Hematopoietic multipotent progenitor cell treated with erythropoietin and hydrocortisone succinate and interleukin-3 and kit ligand, for 15 days (in vitro differentiated cells): ENCODE results near the gene CSTPP1.
"Not testable (repeated sequence)": the region's sequence is repeated elsewhere in the genome, so short reads cannot be mapped to it uniquely, and the experiment has no call there.

ENCODE experiments used
- DNase-seq: peaks from one replicate; pipeline ENCODE4 v3.0.0-alpha.2; 2015; ENCODE audit warnings: low spot score

CSTPP1 gene

DNA sequence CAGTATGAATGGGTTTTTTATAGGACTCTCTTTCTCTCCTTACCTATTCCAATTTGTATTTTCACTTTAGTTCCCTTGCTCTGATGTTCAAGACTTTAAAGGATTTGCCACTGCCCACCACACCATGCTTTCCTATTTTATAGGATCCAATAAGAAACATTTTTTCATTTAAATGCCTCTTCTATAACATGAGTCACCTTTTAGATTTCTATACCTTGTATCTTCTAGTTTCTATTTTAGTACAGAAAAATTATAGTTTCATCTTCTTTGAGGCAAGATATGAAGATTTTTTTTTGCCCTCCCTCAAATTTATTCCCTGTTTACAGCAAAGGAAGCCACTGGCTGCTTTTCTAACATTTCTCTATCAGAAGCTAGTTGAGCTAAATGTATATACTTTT lies 163.4 kb downstream of the CSTPP1 start:
- no peak for DNase-seq

DNA sequence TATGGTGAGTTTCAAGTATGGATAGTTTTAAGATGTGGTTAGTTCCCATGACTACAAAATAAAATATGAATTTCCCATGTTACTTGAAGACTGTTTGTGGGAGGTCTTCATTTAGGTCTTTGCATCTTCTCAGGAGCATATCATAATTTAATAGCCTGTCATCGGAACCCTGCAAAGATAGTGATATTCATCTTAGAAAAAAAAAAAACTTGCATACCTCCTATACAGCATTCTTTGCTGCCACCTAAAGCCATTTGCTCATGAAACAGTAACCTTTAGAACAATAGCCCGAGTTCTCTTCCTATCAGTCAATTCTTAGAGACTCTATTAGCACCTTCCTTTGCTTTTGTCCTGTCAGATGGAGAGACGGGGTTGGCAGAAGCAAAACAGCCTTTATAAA lies 164.8 kb downstream of the CSTPP1 start:
- DNase-seq = no peak

DNA sequence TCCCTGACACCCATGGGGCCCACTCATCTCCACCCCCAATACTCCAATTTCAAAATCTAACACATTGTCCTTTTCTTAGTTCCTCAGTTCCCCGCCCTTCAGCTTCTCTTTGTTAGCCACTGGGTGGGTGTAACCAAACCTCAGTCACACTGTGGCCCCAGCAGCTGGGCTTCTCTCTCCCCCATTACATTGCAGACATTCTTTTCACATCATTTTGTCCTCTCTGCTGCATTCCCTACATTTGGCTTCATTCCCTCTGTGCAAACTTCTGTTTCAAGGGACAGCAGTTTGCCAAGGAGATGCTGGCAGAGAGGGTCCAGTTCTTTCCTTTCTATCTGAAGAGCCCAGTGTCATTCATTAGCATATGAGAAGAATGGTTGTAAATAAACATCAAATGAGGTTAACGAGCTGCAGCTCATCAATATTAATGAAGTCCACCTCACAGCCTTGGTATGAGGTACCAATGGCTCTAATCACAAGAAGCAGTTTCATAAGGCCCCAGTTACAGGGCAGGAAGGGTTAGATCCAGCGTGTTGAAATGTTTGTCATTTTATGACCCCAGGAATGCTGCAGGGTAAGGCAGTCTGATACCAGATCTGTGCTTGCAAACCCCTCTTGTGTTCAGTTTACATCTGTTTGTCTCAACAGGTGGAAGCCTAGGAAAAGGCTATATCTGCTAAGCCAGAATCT lies 167.8 kb downstream of the CSTPP1 start:
- no peak for DNase-seq

GRCh38 chr11:47105541-47105940 lies 169.0 kb downstream of the CSTPP1 start:
- no peak for DNase-seq

DNA sequence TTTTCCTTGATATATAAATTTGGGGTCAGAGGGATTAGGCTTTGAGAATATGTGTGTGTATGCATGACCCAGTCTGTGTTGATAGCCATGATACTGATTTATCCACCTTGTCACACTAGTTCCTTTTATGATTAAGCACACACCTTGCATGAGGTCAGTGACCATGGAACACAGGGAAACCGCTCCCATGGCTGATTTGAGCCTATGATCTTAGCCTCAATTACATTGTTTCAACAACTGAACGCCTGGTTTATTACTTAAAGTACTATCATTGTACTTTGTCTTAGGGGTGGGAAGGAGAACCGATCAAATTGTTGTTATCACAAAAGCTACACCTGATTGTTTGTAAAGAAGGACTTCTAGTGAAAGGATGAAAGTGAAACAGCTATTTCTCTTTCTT lies 169.4 kb downstream of the CSTPP1 start:
- DNase-seq = no peak

GRCh38 chr11:47106798-47107411 lies 170.3 kb downstream of the CSTPP1 start:
- no peak for DNase-seq

DNA sequence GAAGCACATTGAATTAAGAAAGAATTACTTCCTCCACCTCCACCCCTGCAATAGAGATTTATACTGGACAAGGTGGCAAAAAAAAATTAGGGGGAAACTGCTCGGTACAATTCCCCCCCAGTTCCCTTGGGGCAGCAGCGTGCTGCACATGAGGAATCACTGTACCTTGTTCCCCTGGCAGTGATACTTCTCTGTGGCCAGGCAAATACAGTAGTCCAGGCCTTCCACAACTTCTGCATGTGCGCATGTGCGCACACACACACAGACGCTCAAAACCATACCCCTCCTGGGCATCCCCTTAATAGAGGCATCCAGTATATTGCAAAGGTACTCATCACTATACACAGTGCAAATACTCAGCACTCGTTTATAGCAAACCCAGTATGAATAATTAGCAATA lies 171.2 kb downstream of the CSTPP1 start:
- no peak for DNase-seq

GRCh38 chr11:47108214-47108613 lies 171.7 kb downstream of the CSTPP1 start:
- no peak for DNase-seq

DNA sequence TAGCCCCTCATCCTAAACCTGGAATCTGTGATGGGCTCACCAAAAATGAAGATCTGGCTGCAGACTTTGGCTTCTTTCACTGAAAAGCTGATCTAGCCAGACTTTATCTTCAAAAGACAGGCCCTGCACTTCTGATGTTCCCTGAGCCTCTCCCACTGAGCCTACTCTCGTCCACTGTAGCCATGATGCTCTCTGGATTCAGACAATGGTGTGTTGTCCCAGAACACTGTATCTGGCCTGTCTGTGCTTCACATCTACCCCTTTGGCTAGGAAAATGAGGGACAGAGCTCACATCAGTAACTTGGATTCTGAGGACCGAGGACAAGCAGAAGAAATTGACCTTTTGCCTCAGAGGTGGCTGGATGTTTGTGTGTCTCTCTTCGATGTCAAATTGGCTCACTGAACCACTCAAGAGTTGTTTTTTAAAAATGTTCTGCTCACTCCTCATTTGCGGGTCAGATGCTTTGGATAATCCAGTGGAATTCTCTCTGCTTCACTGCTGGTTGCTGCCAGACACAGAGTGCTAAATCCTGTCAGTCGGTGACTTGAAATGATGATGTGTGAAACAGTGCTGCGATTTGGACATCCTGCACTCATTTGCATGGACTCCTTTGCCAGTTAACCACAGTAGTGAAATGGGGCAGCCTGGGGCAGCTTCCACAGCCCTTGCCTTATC lies 172.6 kb downstream of the CSTPP1 start:
- no peak for DNase-seq

GRCh38 chr11:47109727-47110246 lies 173.2 kb downstream of the CSTPP1 start:
- DNase-seq = no peak

DNA sequence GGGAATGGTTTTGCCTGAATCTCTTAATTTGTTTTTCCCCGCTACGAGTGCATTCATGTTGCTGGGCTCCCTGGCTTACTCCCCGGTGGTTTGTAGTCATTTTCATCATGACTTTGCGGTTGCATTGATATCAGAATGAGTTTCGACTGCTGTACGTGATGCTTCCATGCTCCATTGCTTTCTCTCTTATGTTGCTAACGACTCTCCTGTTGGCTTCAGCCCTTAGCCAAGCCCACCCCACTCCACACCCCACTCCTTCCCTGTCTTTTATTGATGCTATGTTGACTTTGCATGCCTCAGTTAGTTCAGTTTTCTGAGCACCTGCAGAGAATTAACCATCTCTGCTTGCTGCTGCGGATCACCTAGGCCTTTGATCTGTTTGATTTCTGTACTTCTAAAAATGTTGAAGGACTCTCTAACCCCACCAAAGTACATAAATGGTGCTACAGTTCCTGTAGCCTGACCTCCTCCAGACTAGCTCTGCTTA lies 174.8 kb downstream of the CSTPP1 start:
- no peak for DNase-seq

GRCh38 chr11:47112941-47113340 lies 176.4 kb downstream of the CSTPP1 start:
- DNase-seq = not testable (repeated sequence)

DNA sequence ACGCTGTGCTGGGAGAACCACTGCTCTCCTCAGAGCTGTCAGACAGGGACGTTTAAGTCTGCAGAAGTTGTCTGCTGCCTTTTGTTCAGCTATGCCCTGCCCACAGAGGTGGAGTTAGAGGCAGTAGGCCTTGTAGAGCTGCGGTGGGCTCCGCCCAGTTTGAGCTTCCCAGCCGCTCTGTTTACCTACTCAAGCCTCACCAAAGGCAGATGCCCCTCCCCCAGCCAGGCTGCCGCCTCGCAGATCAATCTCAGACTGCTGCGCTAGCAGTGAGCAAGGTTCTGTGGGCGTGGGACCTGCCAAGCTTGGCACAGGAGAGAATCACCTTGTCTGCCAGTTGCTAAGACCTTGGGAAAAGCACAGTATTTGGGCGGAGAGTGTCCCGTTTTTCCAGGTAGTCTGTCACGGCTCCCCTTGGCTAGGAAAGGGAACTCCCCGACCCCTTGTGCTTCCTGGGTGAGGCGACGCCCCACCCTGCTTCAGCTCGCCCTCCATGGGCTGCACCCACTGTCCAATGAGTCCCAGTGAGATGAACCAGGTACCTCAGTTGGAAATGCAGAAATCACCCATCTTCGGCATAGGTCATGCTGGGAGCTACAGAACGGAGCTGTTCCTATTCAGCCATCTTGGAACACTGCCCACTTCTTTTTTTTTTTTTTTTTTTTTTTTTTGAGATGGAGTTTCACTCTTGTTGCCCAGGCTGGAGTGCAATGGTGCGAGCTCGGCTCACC lies 182.6 kb downstream of the CSTPP1 start:
- DNase-seq = not testable (repeated sequence)

- DNase-seq = no peak
These were observed 184.5 kb downstream of the CSTPP1 start for GRCh38 chr11:47121056-47121455.

- DNase-seq = no peak
These were observed 185.2 kb downstream of the CSTPP1 start for GRCh38 chr11:47121731-47122130.

DNA sequence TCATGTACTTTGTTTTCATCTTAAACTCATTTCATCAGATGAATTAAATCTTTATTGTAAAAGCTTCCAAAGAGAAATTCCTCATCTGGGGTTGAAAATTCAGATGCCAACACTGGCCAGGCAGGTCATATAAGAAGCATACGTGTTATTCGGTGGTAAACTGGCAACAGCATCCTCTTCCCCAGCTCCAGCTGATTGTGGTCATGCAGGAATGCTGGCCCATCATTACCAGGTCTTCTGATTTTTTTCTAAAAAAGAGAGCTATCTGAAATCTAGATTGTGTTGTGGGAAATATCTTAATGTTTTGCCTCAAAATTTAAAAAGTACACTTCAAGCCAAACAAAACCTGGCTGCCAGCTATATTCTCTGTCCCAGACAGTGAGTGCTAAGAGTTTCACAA lies 186.5 kb downstream of the CSTPP1 start:
- no peak for DNase-seq

GRCh38 chr11:47124675-47125074 lies 188.1 kb downstream of the CSTPP1 start:
- DNase-seq = no peak

- DNase-seq = no peak
These were observed 188.5 kb downstream of the CSTPP1 start for GRCh38 chr11:47125083-47125482.

GRCh38 chr11:47127213-47127612 lies 190.7 kb downstream of the CSTPP1 start:
- no peak for DNase-seq

DNA sequence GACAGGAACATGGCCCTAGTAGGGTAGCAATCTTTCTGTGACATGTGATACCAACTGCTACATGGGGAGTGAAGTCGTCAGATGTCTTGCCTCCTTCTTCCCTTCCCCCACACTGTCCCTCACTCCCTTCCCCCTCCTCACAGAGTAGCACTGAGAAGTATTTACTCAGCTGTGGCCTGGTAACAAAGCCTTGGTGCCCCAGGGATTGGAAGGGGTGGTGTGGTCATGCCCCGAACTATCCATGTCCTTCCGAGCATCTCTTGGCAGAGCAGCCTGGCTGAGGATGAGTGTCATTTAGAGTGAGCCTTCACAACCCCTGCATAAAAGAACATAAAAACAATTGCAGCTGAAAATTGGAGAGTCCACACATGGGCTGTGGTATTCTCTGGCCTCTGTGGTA lies 194.0 kb downstream of the CSTPP1 start:
- no peak for DNase-seq

- DNase-seq = no peak
These were observed 194.6 kb downstream of the CSTPP1 start for GRCh38 chr11:47131136-47131535.

- DNase-seq = no peak
These were observed 195.9 kb downstream of the CSTPP1 start for GRCh38 chr11:47132490-47132889.
